HepG2 (cell line): ENCODE data around the gene SIK3. TPM values are rescaled to one million over a fixed set of nuclear protein-coding genes. Genes with fewer than 3 reads are reported as not detected.
A peak's percentile ranks its signal among the peaks of the same experiment; 100 is the strongest.

ENCODE experiments used
- AHDC1 ChIP-seq: sonication (generic); formaldehyde crosslinking; IDR thresholded peaks from 2 replicates; pipeline ENCODE4 v1.5.1; 2020; ENCODE audit warnings: mild to moderate bottlenecking, missing genetic modification reagents, borderline replicate concordance
- ARID4A ChIP-seq: sonication (generic); formaldehyde crosslinking; IDR thresholded peaks from 2 replicates; pipeline ENCODE4 v1.5.0; 2020; ENCODE audit warnings: mild to moderate bottlenecking, missing genetic modification reagents, borderline replicate concordance
- ARNT ChIP-seq: fragments of 450-650 bp; IDR thresholded peaks from 2 replicates; pipeline ENCODE4 v1.6.1; 2017
- CBX2 ChIP-seq, 2 experiments: fragments of 200-600 bp in 1 of 2; sonication (generic); formaldehyde crosslinking in 1 of 2; IDR thresholded peaks; 2 replicates each; pipeline versions ENCODE4 v1.7.0 to v1.8.1; 2018 to 2022; ENCODE audit warnings: low read depth in 2 of 2, low read length in 1 of 2, mild to moderate bottlenecking in 1 of 2, missing genetic modification reagents in 1 of 2
- MEIS2 ChIP-seq: sonication (generic); formaldehyde crosslinking; IDR thresholded peaks from 2 replicates; pipeline ENCODE4 v1.9.0; 2021; ENCODE audit warnings: mild to moderate bottlenecking, missing genetic modification reagents
- PAF1 ChIP-seq: IDR thresholded peaks from 2 replicates; pipeline ENCODE4 v1.6.1; 2016; ENCODE audit warnings: missing genetic modification reagents, missing compliant biosample characterization
- PITX1 ChIP-seq: sonication (generic); formaldehyde crosslinking; IDR thresholded peaks from 2 replicates; pipeline ENCODE4 v1.5.1; 2020; ENCODE audit warnings: mild to moderate bottlenecking, missing genetic modification reagents
- SIN3A ChIP-seq: IDR thresholded peaks from 2 replicates; pipeline ENCODE4 v1.6.1; 2011; ENCODE audit warnings: low read depth, mild to moderate bottlenecking, control low read depth, low read length, borderline replicate concordance
- TAF15 ChIP-seq: fragments of 200-400 bp; formaldehyde crosslinking; IDR thresholded peaks from one replicate; pipeline ENCODE4 v1.6.1; 2018; ENCODE audit warnings: mild to moderate bottlenecking, low read depth, low read length; ENCODE audit not compliant: poor library complexity, severe bottlenecking
- TBX2 ChIP-seq: sonication (generic); formaldehyde crosslinking; IDR thresholded peaks from 2 replicates; pipeline ENCODE4 v1.5.0; 2020; ENCODE audit warnings: missing genetic modification reagents, mild to moderate bottlenecking, borderline replicate concordance
- THRA ChIP-seq: sonication (generic); formaldehyde crosslinking; IDR thresholded peaks from 2 replicates; pipeline ENCODE4 v1.4.0; 2020; ENCODE audit warnings: missing genetic modification reagents, borderline replicate concordance
- XRCC5 ChIP-seq: fragments of 200-400 bp; formaldehyde crosslinking; optimal IDR thresholded peaks from 2 replicates; pipeline ENCODE3; 2017; ENCODE audit warnings: mild to moderate bottlenecking, low read length
- ZNF20 ChIP-seq: sonication (generic); formaldehyde crosslinking; IDR thresholded peaks from 2 replicates; pipeline ENCODE4 v1.4.0; 2020; ENCODE audit warnings: mild to moderate bottlenecking, moderate library complexity, missing genetic modification reagents
- ZNF329 ChIP-seq: sonication (generic); formaldehyde crosslinking; IDR thresholded peaks from 2 replicates; pipeline ENCODE4 v1.9.0; 2021; ENCODE audit warnings: low read depth, mild to moderate bottlenecking, missing genetic modification reagents
- ZNF34 ChIP-seq: sonication (generic); formaldehyde crosslinking; IDR thresholded peaks from 2 replicates; pipeline ENCODE4 v1.4.0; 2020; ENCODE audit warnings: mild to moderate bottlenecking, missing genetic modification reagents, borderline replicate concordance
- polyA plus RNA-seq, 8 experiments: library from polyadenylated mRNA; depleted of rRNA in 3 of 8; stranded (reverse) in 7 of 8; unstranded in 1 of 8; fragments of >200 nt; fragmentation: Illumina TruSeq in 4 of 8; extraction: Trizol in 4 of 8; gene quantifications; 2 replicates each; pipeline versions ENCODE4 v1.2.1 to v1.2.3, GENCODE V29; 2011 to 2016; ENCODE audit warnings: low read depth in 4 of 8, missing spikeins in 1 of 8, mixed read lengths in 1 of 8; ENCODE audit not compliant: insufficient read depth in 1 of 8
- total RNA-seq, 5 experiments: library from RNA; depleted of rRNA; stranded (reverse); fragments of >200 nt; fragmentation: Illumina TruSeq; extraction: Trizol; gene quantifications; 2 replicates each; pipeline ENCODE4 v1.2.3, GENCODE V29; 2016; ENCODE audit warnings: low read depth in 1 of 5
- TF ChIP-seq, protein P1 (sequence below): sonication (generic); formaldehyde crosslinking; IDR thresholded peaks from 2 replicates; pipeline ENCODE4 v1.5.0; 2020; ENCODE audit warnings: mild to moderate bottlenecking, missing genetic modification reagents

Gene SIK3
- total and polyA plus RNA-seq, 2 of the 13 experiments (the other 11 are each of a cell fraction or from before 2014, with no cell fraction given): 5.7 to 9.8 TPM

- TF ChIP-seq TBX2 (peak; percentile 84; the same call in 1 of the 2 replicates), MEIS2 (CRISPR knock-in tag) (no peak), SIN3A (no peak), ARNT (no peak), PITX1 (CRISPR knock-in tag) (peak; percentile 77; the same call in 1 of the 2 replicates), ZNF20 (CRISPR knock-in tag) (no peak), CBX2 (IDR thresholded peaks at IDR 0.05; ENCODE audit: low read depth, low read length) (no peak), CBX2 (CRISPR knock-in tag; IDR thresholded peaks at IDR 0.05; ENCODE audit: low read depth) (no peak), ARID4A (CRISPR knock-in tag) (peak; percentile 7; the same call in 1 of the 2 replicates), TAF15 (no peak), THRA (CRISPR knock-in tag) (0 out of 2 replicates have a peak, but pooled peaks have one; percentile 48), XRCC5 (no peak), ZNF329 (no peak), ZNF34 (CRISPR knock-in tag) (no peak), PAF1 (no peak), AHDC1 (CRISPR knock-in tag) (peak; percentile 85; the same call in 1 of the 2 replicates)
- TF ChIP-seq, protein P1, sequence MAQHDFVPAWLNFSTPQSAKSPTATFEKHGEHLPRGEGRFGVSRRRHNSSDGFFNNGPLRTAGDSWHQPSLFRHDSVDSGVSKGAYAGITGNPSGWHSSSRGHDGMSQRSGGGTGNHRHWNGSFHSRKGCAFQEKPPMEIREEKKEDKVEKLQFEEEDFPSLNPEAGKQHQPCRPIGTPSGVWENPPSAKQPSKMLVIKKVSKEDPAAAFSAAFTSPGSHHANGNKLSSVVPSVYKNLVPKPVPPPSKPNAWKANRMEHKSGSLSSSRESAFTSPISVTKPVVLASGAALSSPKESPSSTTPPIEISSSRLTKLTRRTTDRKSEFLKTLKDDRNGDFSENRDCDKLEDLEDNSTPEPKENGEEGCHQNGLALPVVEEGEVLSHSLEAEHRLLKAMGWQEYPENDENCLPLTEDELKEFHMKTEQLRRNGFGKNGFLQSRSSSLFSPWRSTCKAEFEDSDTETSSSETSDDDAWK (CRISPR knock-in tag): no peak
Observed at GRCh38 chr11:117020869-117021564, 77.2 kb downstream of the SIK3 start (continued).
